CD4-positive, alpha-beta T cell treated with Interleukin-4 for 4 hours (primary cell): ENCODE data around the gene FRS3.
"Not testable (repeated sequence)": the region's sequence is repeated elsewhere in the genome, so short reads cannot be mapped to it uniquely, and the experiment has no call there.

Source experiments
- DNase-seq: peaks from one replicate; pipeline ENCODE4 v3.0.0-alpha.2; 2020

Gene FRS3

DNA sequence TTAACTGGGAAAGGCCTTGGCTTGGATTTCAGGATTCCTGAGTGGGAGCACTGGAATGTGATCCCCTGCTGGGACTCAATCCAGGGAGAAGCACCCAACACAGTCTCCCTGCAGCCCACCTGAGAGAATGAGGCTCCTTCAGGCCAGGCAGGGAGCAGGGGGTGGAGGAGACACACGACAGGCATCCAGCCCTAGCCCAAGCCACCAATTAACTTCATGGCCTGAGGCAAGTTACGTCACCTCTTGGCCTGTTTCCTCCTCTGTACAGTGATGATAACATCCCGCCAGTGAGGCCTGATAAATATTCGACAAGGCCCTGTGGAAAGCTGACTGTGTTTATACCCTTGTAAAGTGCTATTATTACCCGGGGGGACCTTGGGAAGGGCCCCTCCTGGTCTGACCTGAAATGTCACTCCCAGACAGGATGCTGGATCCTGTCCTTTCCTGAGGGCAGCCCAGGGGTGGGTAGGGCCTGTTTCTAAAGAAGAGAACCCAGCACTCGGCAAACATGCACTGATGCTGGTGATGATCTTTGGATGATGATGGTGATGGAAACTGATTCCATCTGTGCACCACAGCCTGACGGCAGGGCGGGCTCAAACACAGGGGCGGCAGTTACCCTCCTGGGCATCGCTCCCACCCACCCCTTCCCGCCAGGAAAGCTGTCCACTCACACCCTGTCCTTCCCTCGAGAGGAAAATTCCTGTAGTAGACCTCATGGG, 12.4 kb downstream of the FRS3 start:
- DNase-seq, result no peak

DNA sequence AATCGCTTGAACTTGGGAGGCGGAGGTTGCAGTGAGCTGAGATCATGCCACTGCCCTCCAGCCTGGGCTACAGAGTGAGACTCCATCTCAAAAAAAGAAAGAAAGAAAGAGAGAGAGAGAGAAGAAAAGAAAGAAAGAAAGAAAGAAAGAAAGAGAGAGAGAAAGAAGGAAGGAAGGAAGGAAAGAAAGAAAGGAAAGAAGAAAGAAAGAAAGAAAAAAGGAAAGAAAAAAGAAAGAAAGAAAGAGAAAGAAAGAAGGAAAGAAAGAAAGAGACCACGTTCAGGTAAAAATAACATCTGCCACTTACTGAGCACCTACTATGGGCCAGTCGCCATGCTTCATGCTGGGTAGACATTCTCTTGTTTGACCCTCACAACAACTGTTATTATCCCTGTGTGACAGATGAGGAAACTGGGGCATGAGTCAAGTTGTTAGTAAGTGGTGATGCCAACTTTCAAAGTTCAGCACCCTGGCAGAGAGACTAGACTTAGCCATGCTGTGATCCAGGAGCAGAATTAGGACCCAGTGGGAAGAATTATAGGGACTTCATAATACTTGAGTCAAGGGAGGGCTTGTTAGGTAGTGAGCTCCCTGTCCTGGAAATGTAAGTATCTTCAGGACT, 13.5 kb downstream of the FRS3 start:
- not testable (repeated sequence) for DNase-seq

DNA sequence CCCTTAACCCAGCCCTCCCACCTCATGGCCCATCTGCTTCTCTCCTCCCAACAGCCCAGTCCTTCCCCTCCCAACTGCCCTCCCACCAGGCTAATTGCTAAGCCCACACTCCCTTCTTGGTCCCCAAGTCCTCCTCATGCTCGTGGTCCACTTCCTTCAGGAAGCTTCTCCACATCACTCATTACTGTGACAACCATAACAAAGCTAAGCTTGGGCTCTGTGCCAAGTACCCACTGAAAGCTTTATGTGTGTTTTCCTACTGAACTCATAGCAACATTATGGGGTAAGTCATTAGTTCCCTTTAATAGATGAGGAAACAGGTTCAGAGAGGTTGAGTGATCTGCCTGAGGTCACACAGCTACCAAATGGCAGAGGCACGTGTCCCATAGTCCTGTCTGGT, 16.2 kb downstream of the FRS3 start:
- no peak for DNase-seq

DNA sequence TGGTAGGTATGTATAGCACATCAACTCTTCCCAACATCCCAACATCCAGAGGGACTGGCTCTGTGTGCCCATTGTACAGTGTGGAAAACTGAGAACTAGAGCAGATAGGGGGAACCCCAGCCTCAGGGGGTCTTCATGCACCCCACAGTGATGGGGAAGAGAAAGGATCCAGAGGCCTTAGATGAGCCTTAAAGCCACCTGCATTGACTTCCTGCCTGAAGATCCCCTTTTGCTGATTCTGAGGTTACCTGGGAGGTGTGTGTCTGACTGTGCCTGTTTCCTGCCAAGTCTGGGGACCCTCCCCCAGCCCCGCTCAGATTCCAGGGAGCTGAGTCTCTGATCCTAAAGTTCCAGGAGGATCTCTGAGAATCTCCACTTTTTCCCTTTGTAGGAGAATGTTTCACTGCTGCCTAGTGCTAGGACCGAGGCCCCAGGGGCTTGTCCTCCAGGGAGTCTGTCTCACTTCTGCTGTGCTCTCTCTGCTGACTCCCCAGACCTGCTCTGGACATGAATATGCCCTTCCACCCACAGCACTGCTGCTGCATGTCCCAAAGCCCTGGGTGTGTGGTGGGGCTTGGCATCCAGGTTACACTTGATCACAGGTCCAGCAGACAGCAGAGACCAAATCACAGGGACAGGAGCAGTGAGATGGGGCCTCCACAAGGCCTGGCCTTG, 19.7 kb downstream of the FRS3 start:
- no peak for DNase-seq

DNA sequence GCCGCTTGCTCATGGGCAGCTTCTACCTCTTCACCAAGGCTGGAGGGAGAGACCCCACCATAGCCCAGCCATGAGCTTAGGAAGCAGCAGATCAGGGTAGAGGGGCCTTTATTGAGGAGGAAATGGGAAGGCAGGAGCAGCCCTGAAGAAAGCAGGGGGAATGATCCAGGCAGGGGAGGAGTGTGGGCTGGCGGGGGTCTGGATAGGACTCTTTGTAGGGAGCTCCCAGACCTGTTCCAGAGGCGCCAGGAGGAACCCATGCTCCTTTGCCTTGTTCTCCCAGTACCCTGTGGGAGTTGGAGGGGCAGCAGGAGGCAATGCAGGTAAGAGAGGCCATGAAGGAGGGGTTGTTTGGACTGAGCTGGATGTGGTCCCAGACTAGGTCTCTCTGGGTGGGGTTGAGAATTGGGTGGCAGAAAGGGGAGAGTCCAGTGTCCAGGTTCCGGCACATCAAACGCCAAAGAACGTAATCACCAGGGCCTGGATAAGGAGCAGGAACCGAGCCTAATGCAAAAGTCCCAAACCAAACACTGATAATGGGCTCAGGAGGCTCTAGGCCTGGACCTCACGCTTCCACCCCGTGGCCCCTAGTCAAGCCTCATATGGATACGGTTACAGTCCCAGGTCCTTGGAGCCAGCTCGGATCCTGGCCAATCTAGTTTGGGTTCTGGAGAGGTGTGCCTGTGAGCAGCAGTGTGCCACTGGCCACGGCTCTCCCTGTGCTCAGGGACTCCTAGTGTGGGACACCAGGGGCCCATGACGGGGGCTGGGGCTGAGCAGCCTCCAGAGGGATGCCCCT, 20.4 kb downstream of the FRS3 start:
- DNase-seq, result no peak

DNA sequence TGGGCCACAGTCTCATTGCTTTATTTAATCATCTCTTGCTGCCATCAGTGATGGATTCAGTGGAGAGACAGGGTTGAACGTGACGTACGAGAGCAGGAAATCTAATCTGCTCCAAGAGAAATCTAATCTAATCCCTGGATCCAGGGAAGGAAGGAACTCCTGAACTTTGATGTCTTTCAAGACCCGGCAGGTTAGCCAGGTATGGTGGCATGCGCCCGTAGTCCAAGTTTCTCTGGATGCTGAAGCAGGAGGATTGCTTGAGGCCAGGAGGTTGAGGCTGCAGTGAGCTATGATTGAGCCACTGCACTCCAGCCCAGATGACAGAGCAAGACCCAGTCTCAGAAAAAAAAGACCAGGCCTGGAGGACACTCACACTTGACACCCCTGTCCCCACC, 21.1 kb downstream of the FRS3 start:
- no peak for DNase-seq

DNA sequence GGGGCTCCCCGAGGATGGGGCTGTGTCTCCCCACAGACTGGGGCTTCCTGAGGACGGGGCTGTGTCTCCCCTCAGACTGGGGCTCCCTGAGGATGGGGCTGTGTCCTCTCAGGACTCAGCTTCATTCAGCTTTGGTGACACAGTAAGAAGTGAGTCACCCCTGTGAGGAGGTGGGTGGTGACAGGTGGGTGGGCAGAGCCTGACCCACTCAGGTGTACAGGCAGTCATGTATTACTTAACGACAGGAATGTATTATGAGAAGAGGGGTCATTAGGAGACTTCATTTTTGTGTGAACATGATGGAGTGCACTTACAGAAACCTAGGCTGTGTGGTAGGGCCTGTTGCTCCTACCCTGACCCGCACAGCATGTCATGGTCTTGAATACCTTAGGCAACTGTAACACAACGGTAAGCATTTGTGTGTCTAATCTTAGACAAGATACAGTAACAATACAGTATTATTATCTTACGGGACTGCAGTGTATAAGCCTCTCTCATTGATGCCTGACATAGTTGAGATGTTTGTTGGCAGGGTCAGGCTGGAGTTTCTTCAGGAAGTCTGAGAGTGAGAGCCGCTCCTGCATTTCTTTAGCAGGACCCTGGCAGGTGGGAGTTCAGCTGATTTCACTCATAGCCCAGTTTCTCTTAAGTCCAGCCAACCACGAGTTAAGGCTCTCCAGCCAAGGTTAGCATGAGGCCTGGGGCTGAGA, 21.6 kb downstream of the FRS3 start:
- DNase-seq, result no peak

DNA sequence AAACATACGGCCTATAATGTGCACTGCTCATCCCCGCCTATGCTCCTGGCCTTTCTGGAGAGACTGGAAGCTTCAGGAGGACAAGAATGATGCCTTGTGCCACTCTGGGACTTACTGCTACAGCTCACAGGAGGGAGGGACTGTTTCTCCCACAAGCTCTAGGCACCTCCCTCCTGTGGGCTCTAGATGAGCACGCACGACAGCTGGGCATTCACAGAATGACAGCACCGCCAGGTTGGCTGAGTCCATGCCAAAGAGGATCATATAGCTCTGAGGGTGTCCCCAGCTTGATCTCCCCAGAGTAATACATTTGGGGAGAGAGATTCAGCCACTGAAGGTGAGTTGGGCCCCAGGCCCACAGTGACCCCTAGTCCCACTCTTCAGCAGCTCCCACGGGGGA, 22.4 kb downstream of the FRS3 start:
- no peak for DNase-seq

DNA sequence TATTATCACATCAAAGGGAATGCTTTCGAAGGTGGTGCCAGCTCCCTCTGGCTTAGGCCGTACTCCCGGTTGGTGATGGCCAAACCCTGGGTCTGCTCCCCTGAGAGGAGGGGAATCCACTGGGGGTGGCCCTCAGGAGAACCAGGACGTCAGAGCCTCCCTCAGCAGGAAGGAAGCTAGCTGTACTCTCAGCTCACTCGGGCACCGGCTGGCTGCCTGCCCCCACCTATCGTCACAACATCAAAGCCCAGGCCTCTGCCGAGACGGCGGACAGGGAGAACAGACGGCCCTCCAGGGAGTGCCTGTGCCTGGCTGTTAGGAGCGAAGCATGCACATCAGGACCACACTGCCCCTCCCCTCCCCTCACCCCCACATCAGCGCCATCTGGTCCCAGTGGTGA, 23.3 kb downstream of the FRS3 start:
- no peak for DNase-seq

DNA sequence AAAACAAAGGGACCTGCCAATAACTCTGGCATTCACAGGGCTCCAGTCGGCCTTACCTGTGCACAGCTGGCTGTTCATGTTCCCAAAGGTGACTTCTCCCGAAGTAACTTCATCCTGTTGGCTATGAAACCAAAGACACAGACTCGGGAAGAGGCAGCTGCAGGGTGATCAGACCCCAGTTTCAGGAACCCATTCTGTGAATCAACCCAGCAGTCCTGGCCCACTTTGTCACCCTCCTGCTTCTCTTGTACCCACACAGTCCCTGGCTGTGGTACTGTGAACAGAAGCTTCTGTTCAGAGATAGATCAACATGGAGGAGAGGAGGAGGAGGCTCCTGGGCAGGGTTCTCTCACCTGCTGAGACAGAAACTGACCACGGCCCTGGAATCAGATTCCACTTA, 23.8 kb downstream of the FRS3 start:
- no peak for DNase-seq

DNA sequence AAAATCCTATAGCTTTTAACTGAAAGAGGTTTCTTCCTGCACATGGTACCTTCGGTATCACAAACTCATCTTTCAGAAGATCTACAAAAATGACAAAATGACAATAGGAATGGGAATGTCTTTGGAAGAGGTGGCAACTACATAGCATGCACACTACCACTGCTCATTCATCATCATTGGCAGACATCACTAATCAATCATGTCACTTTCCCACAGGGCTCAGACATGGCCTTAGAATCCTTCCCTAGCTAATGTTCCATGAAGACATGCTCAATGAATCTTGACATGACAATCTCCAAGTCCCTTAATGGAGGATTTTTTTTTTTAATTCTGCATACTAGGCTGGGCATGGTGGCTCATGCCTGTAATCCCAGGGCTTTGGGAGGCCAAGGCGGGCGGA, 29.3 kb downstream of the FRS3 start:
- no peak for DNase-seq

DNA sequence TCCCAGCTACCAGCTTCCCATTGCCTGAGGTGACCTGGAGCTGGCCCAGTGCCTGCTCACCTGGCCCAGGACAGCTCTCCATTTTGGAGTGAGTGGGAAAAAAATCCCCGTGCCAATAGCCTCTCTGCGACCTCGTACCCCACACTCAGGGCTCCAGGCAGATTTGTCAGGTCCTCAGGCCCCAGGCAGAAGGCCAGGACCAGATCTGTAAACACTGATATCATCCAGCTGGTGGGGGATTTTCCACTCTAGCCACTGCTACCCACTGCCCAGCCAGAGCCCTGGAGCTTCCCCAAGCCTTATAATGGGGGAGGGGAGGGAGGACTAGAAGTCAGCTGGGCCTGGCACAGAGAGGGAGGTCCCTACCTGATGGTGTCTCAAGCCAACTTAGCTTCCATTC, 31.2 kb downstream of the FRS3 start:
- DNase-seq, result no peak

DNA sequence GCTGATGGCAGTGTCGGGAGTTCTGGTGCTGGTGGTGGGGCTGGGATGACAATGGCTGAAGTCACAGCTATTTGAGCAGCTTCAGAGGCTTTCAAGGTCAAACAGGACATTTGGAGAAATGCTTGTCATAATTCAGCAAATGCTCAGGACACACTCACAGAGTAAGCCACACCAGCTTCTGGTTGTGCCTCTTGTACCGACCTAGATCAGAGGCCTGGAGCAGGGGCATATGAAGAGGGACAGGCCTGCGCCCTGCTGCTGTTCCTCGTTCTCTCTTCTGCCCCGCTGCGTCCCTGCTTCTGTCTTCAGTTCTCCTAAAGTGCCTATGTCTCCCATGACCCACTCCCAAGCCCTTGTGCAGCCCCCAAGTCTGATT, 31.6 kb downstream of the FRS3 start:
- no peak for DNase-seq

DNA sequence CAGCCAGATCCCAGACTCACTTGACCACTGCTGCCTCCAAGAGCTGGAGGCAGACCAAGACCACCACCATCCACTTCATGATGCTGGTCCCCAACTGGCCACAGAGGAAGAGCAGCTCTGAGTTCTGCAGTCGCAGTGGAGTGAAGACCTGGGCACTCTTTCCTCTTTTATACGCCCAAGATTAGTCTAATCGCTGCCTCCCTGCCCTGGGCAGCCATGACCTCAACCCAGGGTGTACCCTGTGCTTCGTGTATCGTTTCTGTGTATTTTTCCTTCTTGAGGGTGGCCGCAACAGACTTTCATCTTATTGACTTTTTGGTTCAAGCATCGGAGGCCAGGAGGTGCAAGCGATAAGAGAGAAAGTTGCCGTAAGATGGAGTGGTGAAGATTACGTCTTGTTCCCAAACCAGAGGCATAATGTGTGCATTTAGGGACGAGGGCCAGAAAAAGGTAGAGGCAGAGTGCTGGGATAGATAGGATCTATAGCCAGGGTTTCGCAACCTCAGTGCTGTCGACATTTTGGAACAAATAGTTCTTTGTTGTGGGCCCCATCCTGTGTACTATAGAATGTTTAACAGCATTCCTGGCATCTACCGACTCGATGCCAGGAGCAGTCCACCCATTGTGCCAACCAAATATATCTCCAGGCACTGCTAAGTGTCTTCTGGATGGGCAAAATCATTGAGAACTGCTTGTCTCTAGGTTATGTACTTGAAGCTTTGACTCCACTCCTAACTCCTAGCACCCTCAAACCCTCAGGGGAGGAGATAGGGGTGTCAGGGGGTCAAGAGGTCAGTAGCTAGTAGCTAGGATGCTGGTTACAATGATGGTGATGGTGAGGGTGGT, 32.2 kb downstream of the FRS3 start, which contains the start of gene PGC:
Gene PGC (minus strand): TSS at position 142 of the 846 bp plus-strand sequence. CDS start 63 bp downstream, at position 79.
- no peak for DNase-seq

DNA sequence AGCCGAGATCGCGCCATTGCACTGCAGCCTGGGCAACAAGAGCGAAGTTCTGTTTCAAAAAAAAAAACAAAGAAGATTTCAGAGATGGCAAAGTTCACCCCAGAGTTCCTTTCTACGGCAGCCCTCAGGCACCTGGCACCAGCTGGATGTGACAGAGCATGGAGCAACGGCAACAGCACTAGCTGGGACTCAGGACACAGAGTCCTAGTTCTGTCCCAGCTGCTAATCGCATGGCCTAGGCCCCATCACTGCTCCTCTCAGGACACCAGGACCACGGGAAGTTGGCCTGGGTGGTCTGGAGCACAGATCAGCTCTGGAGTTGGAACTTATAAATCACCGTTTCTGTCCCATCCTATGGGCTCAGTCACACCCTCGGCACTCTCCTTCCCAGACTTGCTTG, 33.6 kb downstream of the FRS3 start:
- no peak for DNase-seq

DNA sequence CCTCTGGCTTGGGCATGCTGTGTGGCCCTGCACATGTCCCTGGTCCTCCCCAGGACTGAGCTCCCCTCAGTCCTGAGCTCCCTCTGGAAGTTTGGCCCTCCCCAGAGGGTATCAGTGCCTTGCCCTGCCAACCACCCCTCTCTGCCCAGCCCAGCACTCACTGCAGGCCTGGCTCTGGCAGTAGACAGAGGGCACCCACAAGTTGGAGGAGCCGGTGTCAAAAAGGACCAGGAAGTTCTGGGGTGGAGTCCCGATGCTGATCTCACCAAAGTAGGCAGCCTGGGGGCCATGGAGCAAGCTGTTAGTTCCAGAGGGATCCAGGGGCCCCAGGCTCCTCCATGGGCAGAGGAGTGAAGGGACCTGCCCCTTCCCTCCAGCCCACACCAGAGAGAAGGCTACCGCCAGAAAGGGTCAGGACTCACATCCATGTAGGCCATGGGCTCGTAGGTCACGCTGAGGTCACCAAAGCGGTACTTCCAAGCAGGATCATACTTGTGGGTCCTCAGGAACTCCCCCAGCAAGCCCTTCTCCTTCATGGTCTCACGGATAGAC, 35.4 kb downstream of the FRS3 start:
- DNase-seq, result no peak

DNA sequence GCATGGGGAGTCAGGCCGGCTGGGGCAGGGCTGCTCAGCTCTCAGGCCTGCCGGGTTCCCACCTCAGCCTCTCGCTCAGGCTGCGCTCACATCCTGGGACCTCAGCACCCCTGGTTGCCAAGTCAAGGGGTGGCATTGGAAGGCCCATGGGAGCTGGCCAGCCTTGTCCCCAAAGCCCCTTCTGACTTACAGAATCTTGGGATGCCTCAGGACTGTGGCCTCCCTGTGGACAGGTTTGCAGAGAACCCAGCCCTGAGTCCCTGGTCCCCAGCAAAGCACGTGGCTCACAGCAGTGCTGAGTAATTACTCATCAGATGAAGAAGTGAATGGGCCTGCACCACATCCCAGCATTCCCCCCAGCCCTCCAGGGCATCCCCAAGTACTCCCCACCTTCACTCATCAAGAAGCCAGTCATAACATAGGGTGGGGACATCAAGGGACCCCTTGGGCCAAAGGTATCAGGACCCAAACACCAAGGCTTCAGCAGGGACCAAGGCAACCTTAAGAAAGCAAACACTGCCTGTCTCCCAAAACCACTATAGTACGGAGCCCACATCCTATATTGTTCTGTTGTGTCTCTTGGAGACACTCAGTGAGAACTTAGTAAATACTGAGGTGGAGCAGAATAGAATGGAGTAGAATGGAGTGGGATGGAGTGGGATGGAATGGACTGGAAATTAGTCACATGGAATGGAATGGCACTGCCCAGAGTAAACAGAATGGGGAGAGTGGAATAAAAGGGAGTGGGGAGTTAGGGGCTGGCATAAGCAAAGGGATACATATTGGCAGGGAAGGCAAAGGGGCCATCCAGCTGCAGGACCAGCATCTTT, 36.1 kb downstream of the FRS3 start:
- no peak for DNase-seq

DNA sequence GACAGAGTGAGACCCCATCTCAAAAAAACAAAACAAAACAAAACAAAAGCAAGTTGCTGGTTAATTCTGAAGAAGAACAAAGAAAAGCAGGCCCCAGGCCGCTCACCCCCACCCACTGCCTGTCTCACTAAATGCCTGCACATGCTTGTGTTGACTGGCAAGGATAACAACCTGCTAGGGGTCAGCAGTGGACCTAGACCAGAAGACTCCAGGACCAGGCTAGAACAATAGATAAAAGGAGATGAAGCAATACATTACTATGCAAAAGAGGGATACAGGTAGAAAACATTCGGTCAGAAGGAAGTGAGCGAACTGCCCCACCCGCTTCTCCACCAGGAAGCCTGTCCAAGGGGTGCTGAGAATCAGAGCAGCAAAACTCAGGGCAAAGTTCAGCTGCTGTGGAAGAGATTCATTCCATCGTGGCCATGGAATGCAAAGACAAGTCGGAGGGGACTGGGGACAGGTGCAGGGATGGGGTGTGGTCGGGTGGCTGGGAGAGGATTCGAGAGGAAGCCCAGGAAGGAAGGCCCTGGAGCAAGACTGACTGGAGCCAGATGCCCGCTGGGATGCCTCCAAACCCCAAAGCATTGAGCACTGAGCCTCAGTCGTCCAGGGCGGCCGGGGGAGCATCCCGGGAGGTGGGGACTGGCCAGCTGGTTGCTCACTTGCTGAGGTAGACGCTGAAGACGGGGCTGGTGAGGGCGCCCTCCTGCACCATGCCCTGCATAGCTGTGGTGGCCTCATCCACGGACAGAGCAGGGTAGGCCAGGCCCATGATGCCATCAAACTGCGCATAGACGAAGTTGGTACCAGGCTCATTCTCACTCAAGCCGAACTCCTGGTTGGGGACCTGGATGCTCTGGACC, 37.8 kb downstream of the FRS3 start:
- DNase-seq, result no peak

DNA sequence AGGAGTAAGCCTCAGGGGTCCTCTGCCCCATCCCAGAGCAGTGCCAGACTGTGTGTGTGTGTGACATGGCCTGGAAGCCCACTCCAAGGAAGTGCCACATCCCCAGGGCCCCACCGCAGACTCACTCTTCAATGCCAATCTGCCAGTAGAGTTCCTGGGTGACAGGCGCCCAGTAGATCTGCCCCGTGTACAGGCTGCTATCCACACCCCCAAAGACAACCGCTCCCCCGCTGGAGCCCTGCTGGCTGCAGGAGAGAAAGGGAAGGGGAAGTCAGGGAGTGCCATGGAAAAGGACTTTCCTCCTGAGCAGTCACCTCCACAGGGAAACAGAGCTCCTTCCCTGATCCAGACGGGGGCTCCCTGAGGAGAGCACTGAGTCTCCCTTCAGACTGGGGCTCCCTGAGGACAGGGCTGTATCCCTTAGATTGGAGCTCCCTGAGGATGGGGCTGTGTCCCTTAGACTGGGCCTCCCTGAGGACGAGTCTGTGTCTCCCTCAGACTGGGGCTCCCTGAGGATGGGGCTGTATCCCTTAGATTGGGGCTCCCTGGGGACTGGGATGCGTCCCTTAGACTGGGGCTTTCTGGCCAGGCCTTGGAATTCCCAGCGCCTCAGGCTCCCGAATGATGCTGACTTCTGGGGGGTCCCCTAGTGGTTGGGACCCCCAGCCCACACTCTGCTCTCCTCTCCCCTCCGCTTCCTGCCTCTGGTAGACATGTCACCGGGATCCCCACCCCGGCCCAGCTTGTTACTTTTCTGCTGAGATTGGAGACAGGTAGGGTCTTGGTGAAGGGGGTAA, 39.1 kb downstream of the FRS3 start:
- DNase-seq, result no peak
